PC-9 (cell line): ENCODE measurements around the gene MYO3B. TPM values are rescaled to one million over a fixed set of nuclear protein-coding genes. Genes with fewer than 3 reads are reported as not detected.

Source experiments
- BruUV-seq: library from RNA; stranded (reverse); fragments of 400-500 nt; replicated peaks from 2 replicates; lab custom pipeline; 2021; lab: Mats Ljungman, UMichigan
- CTCF ChIA-PET: fragments of 300-600 bp; sonication (Branson Sonifier 250); formaldehyde crosslinking; loops from one replicate; lab custom pipeline; 2022; ENCODE audit warnings: antibody characterized with exemption; lab: Charles Lee
- POLR2A ChIA-PET: fragments of 300-600 bp; sonication (Branson Sonifier 250); formaldehyde crosslinking; loops from one replicate; lab custom pipeline; 2022; ENCODE audit warnings: antibody characterized with exemption; ENCODE audit not compliant: unreplicated experiment; lab: Charles Lee
- DNase-seq, 2 experiments: peaks; one replicate each; pipeline versions ENCODE4 v3.0.0 to v3.0.0-alpha.2; 2015 to 2022; ENCODE audit warnings: mixed read lengths in 1 of 2
- H2AFZ ChIP-seq: fragments of 200-600 bp; sonication (generic); 2 replicates; pipeline ENCODE4 v1.8.1; 2017; ENCODE audit warnings: antibody characterized with exemption
- H3F3A ChIP-seq: fragments of 200-600 bp; sonication (generic); 2 replicates; pipeline ENCODE4 v1.8.1; 2017; ENCODE audit warnings: antibody characterized with exemption, mild to moderate bottlenecking, low read depth; ENCODE audit not compliant: insufficient read depth
- H3K27ac ChIP-seq: fragments of 200-600 bp; sonication (generic); 2 replicates; pipeline ENCODE4 v1.6.1; 2016; ENCODE audit warnings: mixed run types
- H3K27me3 ChIP-seq: fragments of 200-600 bp; sonication (generic); 2 replicates; pipeline ENCODE4 v1.6.1; 2016; ENCODE audit warnings: low read depth, mixed run types; ENCODE audit not compliant: insufficient read depth
- H3K36me3 ChIP-seq: fragments of 200-600 bp; sonication (generic); 2 replicates; pipeline ENCODE4 v1.6.1; 2016; ENCODE audit warnings: low read depth, mixed run types
- H3K4me1 ChIP-seq: fragments of 200-600 bp; sonication (generic); replicated peaks from 2 replicates; pipeline ENCODE4 v1.6.1; 2016; ENCODE audit warnings: mixed run types; ENCODE audit not compliant: insufficient read depth
- H3K4me2 ChIP-seq: fragments of 200-600 bp; sonication (generic); 2 replicates; pipeline ENCODE4 v1.6.1; 2017; ENCODE audit warnings: mixed run types
- H3K4me3 ChIP-seq: fragments of 200-600 bp; sonication (generic); 2 replicates; pipeline ENCODE4 v1.6.1; 2016; ENCODE audit warnings: mixed run types
- H3K79me2 ChIP-seq: fragments of 200-600 bp; sonication (generic); 2 replicates; pipeline ENCODE4 v1.6.1; 2017; ENCODE audit warnings: low read depth, mixed run types
- H3K9me2 ChIP-seq: fragments of 200-600 bp; sonication (generic); 2 replicates; pipeline ENCODE4 v1.8.1; 2017; ENCODE audit warnings: mild to moderate bottlenecking; ENCODE audit not compliant: insufficient read depth
- H3K9me3 ChIP-seq: fragments of 200-600 bp; sonication (generic); 2 replicates; pipeline ENCODE4 v1.8.1; 2016; ENCODE audit warnings: low read depth; ENCODE audit not compliant: insufficient read depth
- H4K20me1 ChIP-seq: fragments of 200-600 bp; sonication (generic); 2 replicates; pipeline ENCODE4 v1.8.1; 2017; ENCODE audit not compliant: insufficient read depth
- EZH2 ChIP-seq: fragments of 200-600 bp; sonication (generic); IDR thresholded peaks from 2 replicates; pipeline ENCODE4 v1.8.0; 2017; ENCODE audit warnings: antibody characterized with exemption, low read depth
- intact Hi-C: fragments of 100-400 bp; cut with micrococcal nuclease; formaldehyde crosslinking; loops from one replicate; pipeline ENCODE4 v1.10.0; 2022; ENCODE audit not compliant: unreplicated experiment
- total RNA-seq: library from RNA; stranded (reverse); gene quantifications from 2 replicates; pipeline ENCODE4 v1.2.3, GENCODE V29; 2021
- TF ChIP-seq, protein P1 (sequence below): fragments of 200-600 bp; sonication (generic); conservative IDR thresholded peaks from 2 replicates; pipeline ENCODE4 v1.6.1; 2017; ENCODE audit warnings: mixed run types, antibody characterized with exemption, mild to moderate bottlenecking, moderate library complexity

The MYO3B gene
- total RNA-seq, 1 experiment from 2014 or later, result 5.3 TPM

DNA sequence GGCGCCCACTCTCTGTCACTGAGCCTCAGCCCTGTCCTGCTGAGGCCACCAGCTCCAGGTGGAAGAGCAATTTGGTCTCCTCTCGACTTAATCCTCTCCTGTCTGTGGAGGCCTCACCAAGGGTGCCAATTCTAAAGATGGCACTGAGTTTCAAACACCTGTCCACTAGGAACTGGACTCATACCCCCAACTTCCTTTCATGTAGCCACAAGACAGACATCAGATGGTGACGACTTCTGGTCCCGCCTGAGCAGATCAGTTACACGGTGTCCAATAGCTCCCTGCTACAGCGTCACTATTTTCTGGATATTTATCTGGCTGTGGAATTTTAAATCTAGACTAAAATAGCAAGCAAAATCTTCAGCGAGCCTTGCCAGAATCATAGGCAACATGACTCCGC lies 512.7 kb downstream of the MYO3B start:
- ChIA-PET POLR2A (no interaction called here), CTCF (no interaction called here)
- TF ChIP-seq, protein P1, sequence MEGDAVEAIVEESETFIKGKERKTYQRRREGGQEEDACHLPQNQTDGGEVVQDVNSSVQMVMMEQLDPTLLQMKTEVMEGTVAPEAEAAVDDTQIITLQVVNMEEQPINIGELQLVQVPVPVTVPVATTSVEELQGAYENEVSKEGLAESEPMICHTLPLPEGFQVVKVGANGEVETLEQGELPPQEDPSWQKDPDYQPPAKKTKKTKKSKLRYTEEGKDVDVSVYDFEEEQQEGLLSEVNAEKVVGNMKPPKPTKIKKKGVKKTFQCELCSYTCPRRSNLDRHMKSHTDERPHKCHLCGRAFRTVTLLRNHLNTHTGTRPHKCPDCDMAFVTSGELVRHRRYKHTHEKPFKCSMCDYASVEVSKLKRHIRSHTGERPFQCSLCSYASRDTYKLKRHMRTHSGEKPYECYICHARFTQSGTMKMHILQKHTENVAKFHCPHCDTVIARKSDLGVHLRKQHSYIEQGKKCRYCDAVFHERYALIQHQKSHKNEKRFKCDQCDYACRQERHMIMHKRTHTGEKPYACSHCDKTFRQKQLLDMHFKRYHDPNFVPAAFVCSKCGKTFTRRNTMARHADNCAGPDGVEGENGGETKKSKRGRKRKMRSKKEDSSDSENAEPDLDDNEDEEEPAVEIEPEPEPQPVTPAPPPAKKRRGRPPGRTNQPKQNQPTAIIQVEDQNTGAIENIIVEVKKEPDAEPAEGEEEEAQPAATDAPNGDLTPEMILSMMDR, result no peak
- no peak for TF ChIP-seq EZH2
- Histone ChIP-seq H3K27ac (no peak overlapping the region), H3K79me2 (no peaks in the 10 kb centered on the region), H3K4me3 (no peak overlapping the region), H4K20me1 (no peaks in the 10 kb centered on the region), H2AFZ (no peak overlapping the region), H3K36me3 (no peaks in the 10 kb centered on the region), H3K4me1 (no peaks in the 10 kb centered on the region), H3F3A (no peaks in the 10 kb centered on the region), H3K9me3 (no peaks in the 10 kb centered on the region), H3K9me2 (no peaks in the 10 kb centered on the region), H3K27me3 (no peaks in the 10 kb centered on the region), H3K4me2 (no peak overlapping the region)
- no TSS peak for BruUV-seq
- DNase-seq, result no peak
- intact Hi-C loops, result no loop called here

DNA sequence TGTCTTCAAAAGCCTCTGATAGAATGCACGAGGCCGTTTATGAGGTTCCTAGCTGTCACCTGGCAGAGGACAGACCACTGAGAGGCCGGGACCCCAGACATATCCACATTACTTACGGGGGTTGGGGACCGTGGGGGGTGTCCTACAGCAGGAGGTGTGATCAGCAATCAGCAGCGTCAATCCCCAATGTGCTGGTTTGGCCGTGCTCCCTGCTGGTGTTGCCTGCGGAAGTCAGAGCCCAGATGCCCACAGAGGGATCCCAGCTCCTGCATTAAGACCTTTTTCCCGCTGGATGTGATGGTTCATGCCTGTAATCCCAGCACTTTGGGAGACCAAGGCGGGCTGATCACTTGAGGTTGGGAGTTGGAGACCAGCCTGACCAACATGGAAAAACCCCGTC lies 516.4 kb downstream of the MYO3B start:
- Histone ChIP-seq H3K36me3 (no peaks in the 10 kb centered on the region), H3K9me3 (no peaks in the 10 kb centered on the region), H3K4me1 (no peaks in the 10 kb centered on the region), H3K27ac (no peak overlapping the region), H3K4me3 (no peak overlapping the region), H3K4me2 (no peak overlapping the region), H3K9me2 (no peaks in the 10 kb centered on the region), H4K20me1 (no peaks in the 10 kb centered on the region), H3K79me2 (no peaks in the 10 kb centered on the region), H3F3A (no peaks in the 10 kb centered on the region), H3K27me3 (no peaks in the 10 kb centered on the region), H2AFZ (no peak overlapping the region)
- TF ChIP-seq, protein P1, result no peak
- TF ChIP-seq EZH2, result no peak
- POLR2A ChIA-PET, result no interaction called here
- no peak for DNase-seq
- no TSS peak for BruUV-seq
- CTCF ChIA-PET, result no interaction called here
- intact Hi-C loops, result no loop called here

DNA sequence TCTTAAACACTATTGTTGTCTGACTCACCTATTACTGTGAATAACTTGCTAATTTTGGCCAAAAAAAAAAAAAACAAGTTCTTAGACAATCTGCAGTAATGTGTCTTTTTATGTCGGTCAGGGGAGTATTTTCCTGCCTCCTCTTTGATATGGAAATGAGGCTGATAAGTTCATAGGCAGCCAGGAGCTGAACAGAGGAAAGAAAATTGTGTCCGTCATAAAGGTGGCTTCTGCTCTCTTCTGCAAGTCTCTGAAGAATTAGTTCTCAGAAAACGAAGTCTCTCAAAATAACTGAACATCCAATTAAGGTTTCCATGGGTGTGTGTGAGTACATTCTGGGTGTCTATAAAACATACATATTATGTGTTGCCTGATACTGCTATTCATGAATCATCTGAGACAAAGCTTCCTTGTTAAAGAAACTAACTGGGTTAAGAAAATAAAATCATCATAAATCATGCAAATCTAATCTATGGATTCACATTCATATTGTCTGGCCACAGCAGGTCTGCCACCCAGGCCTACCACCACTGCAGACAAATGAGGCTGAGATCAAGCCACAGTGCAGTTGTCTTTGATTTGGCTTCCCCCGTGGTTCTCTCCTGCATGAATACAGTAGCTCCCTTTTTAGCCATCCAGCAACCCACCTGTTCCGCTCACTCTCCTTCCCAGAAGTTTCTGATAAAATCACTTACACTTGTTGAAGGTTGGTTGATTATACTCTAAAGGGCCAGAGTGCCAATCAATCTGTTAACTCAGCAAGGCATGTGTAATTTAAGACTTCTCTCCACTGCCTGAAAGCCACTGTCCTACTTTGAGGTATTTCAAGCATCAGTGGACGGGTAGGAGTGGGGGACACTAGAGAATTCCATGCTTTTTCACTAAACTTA lies 517.8 kb downstream of the MYO3B start:
- CTCF ChIA-PET, result interaction anchor here (0.6 to 0.7 kb wide), 2 partner anchors 317 to 628 kb away, joined by 3 to 10 read pairs; no protein-coding TSS in a partner anchor
- Histone ChIP-seq H3K9me2 (no peaks in the 10 kb centered on the region), H3K27me3 (no peaks in the 10 kb centered on the region), H3K79me2 (no peaks in the 10 kb centered on the region), H3K4me1 (no peaks in the 10 kb centered on the region), H3K27ac (no peak overlapping the region), H3K4me3 (no peak overlapping the region), H3K4me2 (no peak overlapping the region), H3K9me3 (no peaks in the 10 kb centered on the region), H3F3A (no peaks in the 10 kb centered on the region), H2AFZ (no peak overlapping the region), H4K20me1 (no peaks in the 10 kb centered on the region), H3K36me3 (no peaks in the 10 kb centered on the region)
- no peak for DNase-seq
- BruUV-seq, result no TSS peak
- TF ChIP-seq EZH2, result no peak
- TF ChIP-seq, protein P1, result no peak
- POLR2A ChIA-PET, result interaction anchor here (0.7 kb wide), 1 partner anchor 8 kb away, joined by 3 read pairs; no protein-coding TSS in a partner anchor
- intact Hi-C loops, result no loop called here
